Muscle layer of duodenum (tissue), 2 donors: ENCODE results near the gene ACTRT2.

Source experiments
- H3K27ac ChIP-seq: one replicate; pipeline ENCODE4 v1.7.0; 2013; ENCODE audit warnings: mild to moderate bottlenecking, low read length
- H3K27me3 ChIP-seq: one replicate; pipeline ENCODE4 v1.7.0; 2013; ENCODE audit warnings: low read depth, mild to moderate bottlenecking, control low read depth, low read length
- H3K36me3 ChIP-seq, 2 donors: one replicate each; pipeline ENCODE4 v1.7.0; 2013; ENCODE audit warnings: low read length in 2 of 2, control low read depth in 1 of 2, mild to moderate bottlenecking in 1 of 2; ENCODE audit not compliant: insufficient read depth in 2 of 2, control insufficient read depth in 1 of 2
- H3K4me1 ChIP-seq, 2 donors: one replicate each; pipeline ENCODE4 v1.7.0; 2013; ENCODE audit warnings: low read length in 2 of 2, mild to moderate bottlenecking in 2 of 2, control low read depth in 1 of 2, moderate library complexity in 1 of 2; ENCODE audit not compliant: insufficient read depth in 2 of 2, control insufficient read depth in 1 of 2
- H3K4me3 ChIP-seq, 2 donors: one replicate each; pipeline ENCODE4 v1.7.0; 2013; ENCODE audit warnings: low read length in 2 of 2, low read depth in 1 of 2, mild to moderate bottlenecking in 1 of 2
- H3K9me3 ChIP-seq, 2 donors: one replicate each; pipeline ENCODE4 v1.7.0; 2013; ENCODE audit warnings: low read length in 2 of 2, control low read depth in 1 of 2, mild to moderate bottlenecking in 1 of 2; ENCODE audit not compliant: control insufficient read depth in 1 of 2
- donor health status: healthy.

ACTRT2 gene

GRCh38 chr1:3064296-3064850 is 43.1 kb downstream of the ACTRT2 start:
- no peaks in the 10 kb centered on the region for H3K9me3 ChIP-seq
- H3K27ac ChIP-seq, result no peak overlapping the region
- H3K36me3 ChIP-seq, result no peaks in the 10 kb centered on the region
- H3K27me3 ChIP-seq, result peaks cover 42% of the 10 kb centered on the region
- H3K4me1 ChIP-seq, result peaks cover 0 to 32% of the 10 kb centered on the region in 2 donors
- peak overlapping the region in 1 of 2 donors; percentile 53 for H3K4me3 ChIP-seq

GRCh38 chr1:3064901-3065300 is 43.6 kb downstream of the ACTRT2 start:
- Histone ChIP-seq H3K27me3 (peaks cover 42% of the 10 kb centered on the region), H3K4me1 (peaks cover 0 to 32% of the 10 kb centered on the region in 2 donors), H3K27ac (no peak overlapping the region), H3K36me3 (no peaks in the 10 kb centered on the region), H3K4me3 (no peak overlapping the region), H3K9me3 (no peaks in the 10 kb centered on the region)

- H3K4me3 ChIP-seq, result no peak overlapping the region
- peaks cover 0 to 32% of the 10 kb centered on the region in 2 donors for H3K4me1 ChIP-seq
- no peaks in the 10 kb centered on the region for H3K9me3 ChIP-seq
- H3K27ac ChIP-seq, result no peak overlapping the region
- no peaks in the 10 kb centered on the region for H3K36me3 ChIP-seq
- peaks cover 42% of the 10 kb centered on the region for H3K27me3 ChIP-seq
Observed at GRCh38 chr1:3065396-3065795, 44.1 kb downstream of the ACTRT2 start.

GRCh38 chr1:3065797-3066196 is 44.5 kb downstream of the ACTRT2 start:
- Histone ChIP-seq H3K9me3 (no peaks in the 10 kb centered on the region), H3K4me1 (peaks cover 0 to 36% of the 10 kb centered on the region in 2 donors), H3K36me3 (no peaks in the 10 kb centered on the region), H3K4me3 (no peak overlapping the region), H3K27ac (no peak overlapping the region), H3K27me3 (peaks cover 42% of the 10 kb centered on the region)

- Histone ChIP-seq H3K27me3 (peaks cover 43% of the 10 kb centered on the region), H3K9me3 (no peaks in the 10 kb centered on the region), H3K36me3 (no peaks in the 10 kb centered on the region), H3K4me1 (peaks cover 0 to 41% of the 10 kb centered on the region in 2 donors), H3K27ac (no peak overlapping the region), H3K4me3 (no peak overlapping the region)
Observed at GRCh38 chr1:3066250-3066711, 45.0 kb downstream of the ACTRT2 start.

GRCh38 chr1:3066826-3067225 is 45.6 kb downstream of the ACTRT2 start:
- H3K27me3 ChIP-seq, result peaks cover 48% of the 10 kb centered on the region
- no peak overlapping the region for H3K4me3 ChIP-seq
- peaks cover 0 to 42% of the 10 kb centered on the region in 2 donors for H3K4me1 ChIP-seq
- H3K27ac ChIP-seq, result no peak overlapping the region
- H3K9me3 ChIP-seq, result no peaks in the 10 kb centered on the region
- no peaks in the 10 kb centered on the region for H3K36me3 ChIP-seq

GRCh38 chr1:3067301-3067670 is 46.0 kb downstream of the ACTRT2 start:
- H3K4me1 ChIP-seq, result peaks cover 0 to 42% of the 10 kb centered on the region in 2 donors

GRCh38 chr1:3067671-3068563 is 46.6 kb downstream of the ACTRT2 start:
- H3K4me3 ChIP-seq, result peak overlapping the region; percentile 7 to 60
- peaks cover 56% of the 10 kb centered on the region for H3K27me3 ChIP-seq
- no peak overlapping the region for H3K27ac ChIP-seq

More at GRCh38 chr1:3067301-3067670, 46.0 kb downstream of the ACTRT2 start:
- Histone ChIP-seq H3K9me3 (no peaks in the 10 kb centered on the region), H3K27me3 (peaks cover 51% of the 10 kb centered on the region), H3K36me3 (no peaks in the 10 kb centered on the region), H3K4me3 (peak overlapping the region; percentile 7 to 15), H3K27ac (no peak overlapping the region)

GRCh38 chr1:3068564-3069431 is 47.5 kb downstream of the ACTRT2 start, which contains the start of gene PRDM16:
TSS of gene PRDM16 (plus strand) at chr1:3069203. CDS start at chr1:3069260, 57 bp downstream.
- H3K36me3 ChIP-seq, result no peaks in the 10 kb centered on the region
- peak within 1 kb of the TSS; percentile 42 to 78 for H3K4me3 ChIP-seq
- H3K9me3 ChIP-seq, result no peaks in the 10 kb centered on the region
- peaks cover 0 to 43% of the 10 kb centered on the region in 2 donors for H3K4me1 ChIP-seq
- H3K27me3 ChIP-seq, result peaks cover 54% of the 10 kb centered on the region
- no peak within 1 kb of the TSS for H3K27ac ChIP-seq

More at GRCh38 chr1:3067671-3068563, 46.6 kb downstream of the ACTRT2 start:
- Histone ChIP-seq H3K9me3 (no peaks in the 10 kb centered on the region), H3K36me3 (no peaks in the 10 kb centered on the region), H3K4me1 (peaks cover 0 to 42% of the 10 kb centered on the region in 2 donors)

- peaks cover 0 to 41% of the 10 kb centered on the region in 2 donors for H3K4me1 ChIP-seq
- no peak overlapping the region for H3K27ac ChIP-seq
Observed at GRCh38 chr1:3069491-3070308, 48.4 kb downstream of the ACTRT2 start.

More at GRCh38 chr1:3069491-3070308, 48.4 kb downstream of the ACTRT2 start:
- no peaks in the 10 kb centered on the region for H3K36me3 ChIP-seq
- peaks cover 49% of the 10 kb centered on the region for H3K27me3 ChIP-seq
- H3K9me3 ChIP-seq, result no peaks in the 10 kb centered on the region
- H3K4me3 ChIP-seq, result peak overlapping the region; percentile 42 to 78
